SK-N-MC (cell line): Measurements from ENCODE around the gene HMGCS1.

ENCODE experiments used
- EZH2 ChIP-seq: fragments of 200-600 bp; sonication (generic); IDR thresholded peaks from one replicate; pipeline ENCODE4 v1.6.1; 2017; ENCODE audit warnings: antibody characterized with exemption
- FOXP2 ChIP-seq: optimal IDR thresholded peaks from 2 replicates; pipeline ENCODE3; 2011; ENCODE audit warnings: mild to moderate bottlenecking, moderate library complexity; ENCODE audit not compliant: insufficient read depth; ENCODE audit errors: extremely low read length, control extremely low read depth
- POLR2AphosphoS5 ChIP-seq: IDR thresholded peaks from 2 replicates; pipeline ENCODE4 v1.6.1; 2012; ENCODE audit warnings: mild to moderate bottlenecking, low read depth, low read length, borderline replicate concordance

- TF ChIP-seq EZH2, result no peak
- no peak for TF ChIP-seq POLR2AphosphoS5
- no peak for TF ChIP-seq FOXP2
These were observed 37.8 kb downstream of the HMGCS1 start for GRCh38 chr5:43275391-43275790.
